Kidney capillary endothelial cell (primary cell): ENCODE results near the gene SEZ6L.

Experiments used
- DNase-seq: peaks from one replicate; pipeline ENCODE4 v3.0.0-alpha.2; 2018; ENCODE audit warnings: low spot score

SEZ6L gene

DNA sequence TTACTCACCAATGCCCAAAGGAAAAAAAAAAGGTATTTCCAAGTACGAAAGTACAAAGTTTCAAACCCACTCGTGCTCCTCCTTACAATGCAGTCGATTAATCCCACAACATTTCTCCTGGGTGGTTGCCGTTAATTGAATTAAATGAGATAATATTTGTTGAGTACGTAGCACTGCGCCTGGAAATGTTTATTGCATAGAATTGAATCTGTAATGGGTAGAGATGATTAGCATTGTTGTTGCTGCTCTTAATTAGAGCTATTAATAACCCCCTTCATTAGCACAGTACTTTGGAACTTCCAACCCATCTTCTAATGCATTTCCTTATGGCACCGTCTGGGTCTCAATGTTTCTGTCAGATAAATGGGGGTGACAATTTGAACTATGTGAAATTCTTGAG is 77.3 kb downstream of the SEZ6L start:
- no peak for DNase-seq

DNA sequence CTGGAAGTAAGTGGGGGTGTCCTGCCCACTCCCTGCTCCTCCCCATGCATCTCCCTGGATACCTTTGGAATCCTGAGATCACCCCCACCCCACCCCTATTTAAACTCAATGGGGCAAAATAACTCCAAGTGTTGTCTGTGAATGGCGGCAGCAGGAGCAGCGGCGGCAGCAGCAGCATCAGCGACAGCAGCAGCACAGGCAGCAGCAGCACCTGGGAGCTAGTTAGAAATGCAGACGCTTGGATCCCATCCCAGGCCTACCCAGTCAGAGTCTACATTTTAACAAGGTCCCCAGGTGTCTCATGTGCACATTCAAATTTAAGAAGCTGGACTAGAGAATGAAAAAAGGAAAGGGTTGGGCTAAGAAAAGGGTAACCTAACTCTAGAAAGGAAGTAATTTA is 82.6 kb downstream of the SEZ6L start:
- no peak for DNase-seq

DNA sequence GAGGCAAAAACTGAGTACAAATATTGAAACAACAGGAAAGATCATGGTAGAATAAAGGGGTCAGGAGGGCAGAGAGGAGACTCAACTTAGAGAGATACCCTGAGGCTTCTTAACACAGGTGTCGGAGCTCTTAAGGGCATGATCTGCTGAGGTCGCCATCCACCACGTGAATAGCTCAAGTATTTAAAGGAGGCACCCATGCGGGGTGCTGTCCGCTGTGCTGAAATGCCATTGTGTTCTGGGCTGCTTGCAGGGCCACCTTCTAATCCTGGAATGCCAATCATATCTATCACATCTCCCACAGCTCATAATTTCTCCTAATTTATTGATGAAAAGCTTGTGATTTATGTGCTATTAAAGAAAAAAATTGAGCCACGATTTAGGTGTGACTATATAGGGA is 90.2 kb downstream of the SEZ6L start:
- DNase-seq = peak; percentile 9

DNA sequence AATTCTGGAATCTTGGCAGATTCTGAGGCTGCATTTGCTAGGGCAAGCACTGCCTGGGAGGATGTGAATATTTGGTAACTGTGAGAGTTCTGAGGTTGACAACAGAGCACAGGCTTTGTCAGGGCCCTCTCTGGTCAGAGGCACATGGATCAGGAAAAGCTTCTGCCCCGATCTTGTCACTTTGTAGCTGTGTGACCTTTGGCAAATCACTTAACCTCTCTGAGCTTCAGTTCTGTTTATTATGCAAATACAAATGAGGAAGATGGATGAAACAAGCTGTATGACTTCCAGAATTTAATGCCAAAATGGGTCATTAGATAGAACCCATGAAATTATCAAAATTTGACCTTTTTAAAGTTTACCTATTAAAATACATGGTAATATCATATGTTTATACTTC is 94.9 kb downstream of the SEZ6L start:
- no peak for DNase-seq

DNA sequence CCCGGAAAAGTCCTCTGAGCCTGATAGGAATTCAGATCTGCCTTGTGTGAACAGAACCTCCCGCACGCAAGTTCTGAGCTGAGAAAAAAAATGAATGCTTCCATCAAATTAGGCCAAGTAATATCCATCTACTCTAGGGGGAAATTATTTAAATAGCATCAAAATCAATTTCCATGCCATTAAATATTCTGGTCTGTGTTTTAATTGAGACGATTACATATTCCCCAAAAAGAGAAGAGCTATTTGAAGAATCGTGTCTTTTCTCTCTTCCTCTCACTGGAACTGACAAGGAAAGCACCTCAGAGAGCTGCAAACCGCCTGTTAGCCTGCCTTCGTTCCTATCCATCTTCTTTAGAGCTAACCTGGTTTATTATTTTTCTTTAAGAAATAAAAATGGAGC is 96.0 kb downstream of the SEZ6L start:
- DNase-seq = no peak

DNA sequence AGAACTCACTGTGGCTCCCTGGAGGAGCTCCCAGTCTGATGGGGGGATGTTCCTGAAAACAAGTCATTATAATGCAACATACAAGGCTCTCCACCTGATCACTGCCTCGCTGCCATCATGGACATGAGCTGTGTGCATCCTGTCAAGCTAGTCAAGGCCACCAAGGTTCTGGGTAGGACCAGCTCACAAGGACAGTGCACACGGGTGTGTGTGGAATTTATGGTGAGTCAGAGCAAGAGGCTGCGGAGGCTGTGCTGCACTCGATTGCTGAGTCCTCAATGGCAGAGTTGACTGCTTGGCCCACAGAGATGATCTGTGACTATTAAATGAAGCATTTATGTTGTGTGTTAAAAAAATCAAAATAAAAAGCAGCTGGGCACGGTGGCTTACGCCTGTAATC is 96.6 kb downstream of the SEZ6L start:
- no peak for DNase-seq

DNA sequence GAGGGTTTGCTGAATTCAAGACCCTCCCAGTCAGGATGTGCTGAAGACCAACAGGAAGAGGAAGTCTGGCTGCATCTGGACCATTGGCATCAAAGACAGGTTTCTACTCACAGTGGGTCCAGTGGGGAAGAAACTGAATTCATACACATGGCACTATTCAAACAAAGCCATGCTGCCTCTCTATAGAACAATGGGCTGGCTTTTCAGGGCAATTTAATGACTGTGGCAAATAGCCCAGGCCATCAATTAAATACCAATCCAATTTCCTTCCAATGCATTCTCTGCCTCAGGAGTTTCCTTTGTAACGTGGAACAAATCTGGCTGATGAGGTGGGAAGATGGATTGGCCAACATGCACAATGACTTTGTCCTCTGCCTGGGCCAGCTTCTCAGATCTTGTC is 98.6 kb downstream of the SEZ6L start:
- DNase-seq = no peak

DNA sequence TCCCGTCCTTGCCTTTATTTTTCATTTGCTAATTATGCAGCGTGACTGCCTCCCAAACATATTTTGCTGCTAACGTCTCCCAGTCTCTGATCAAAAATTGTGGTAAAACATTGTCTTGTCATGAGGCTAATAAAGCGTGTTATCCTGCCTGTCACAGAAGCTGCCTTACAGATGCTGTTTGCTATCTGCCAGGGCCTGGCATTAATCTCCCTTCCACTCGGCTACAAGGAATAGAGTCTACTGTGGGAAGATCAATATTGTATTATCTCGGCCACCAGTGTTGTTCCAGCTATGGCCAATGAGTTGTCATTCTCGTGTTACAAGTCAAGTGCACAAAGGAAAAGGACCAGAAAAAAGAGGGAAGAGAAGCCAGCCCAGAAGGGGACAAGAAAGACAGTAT is 100.3 kb downstream of the SEZ6L start:
- DNase-seq = no peak

DNA sequence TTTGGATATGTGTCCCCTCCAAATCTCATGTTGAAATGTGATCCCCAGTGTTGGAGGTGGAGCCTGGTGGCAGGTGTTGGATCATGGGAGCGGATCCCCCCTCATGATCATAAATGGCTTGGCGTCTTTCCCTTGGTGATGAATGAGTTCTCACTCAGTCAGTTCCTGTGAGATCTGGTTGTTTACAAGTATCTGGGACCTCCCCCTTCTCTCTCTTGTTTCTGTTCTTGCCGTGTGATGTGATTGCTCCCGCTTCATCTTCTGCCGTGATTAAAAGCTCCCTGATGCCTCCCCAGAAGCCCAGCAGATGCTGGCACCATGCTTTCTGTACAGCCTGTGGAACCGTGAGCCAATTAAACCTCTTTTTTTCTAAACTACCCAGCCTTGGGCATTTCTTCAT is 102.2 kb downstream of the SEZ6L start:
- no peak for DNase-seq

DNA sequence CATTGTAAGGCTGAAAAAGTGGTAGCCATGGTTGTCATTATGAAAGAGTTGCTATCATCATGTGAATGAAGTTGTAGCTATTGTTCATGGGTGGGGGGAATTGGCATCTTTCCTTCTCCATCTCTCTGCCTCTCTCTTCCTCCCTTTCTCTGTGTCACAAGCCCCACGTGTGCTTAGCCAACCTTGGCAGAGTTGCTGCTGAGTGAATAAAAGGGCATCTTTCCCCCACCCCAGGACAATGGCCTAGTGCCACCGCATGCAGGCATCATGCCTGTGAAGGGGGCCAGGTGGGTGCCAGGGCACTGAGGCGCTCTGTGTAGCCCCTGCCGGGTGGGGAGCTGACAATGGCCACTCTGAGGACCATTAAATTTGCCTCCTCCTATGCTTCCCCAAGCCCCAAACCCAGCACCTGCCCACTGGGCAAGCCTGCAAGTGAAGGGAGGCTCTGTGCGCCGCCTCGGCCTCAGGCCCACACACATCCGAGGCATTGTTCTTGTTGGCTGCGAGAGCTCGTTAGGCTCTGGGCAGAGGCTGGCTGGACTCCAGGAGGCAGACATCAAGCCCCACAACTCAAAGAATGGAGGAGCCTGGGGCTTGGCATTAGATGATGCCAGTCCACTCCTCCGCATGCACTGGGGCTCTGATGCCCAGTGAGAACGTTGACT is 103.9 kb downstream of the SEZ6L start:
- DNase-seq = no peak

DNA sequence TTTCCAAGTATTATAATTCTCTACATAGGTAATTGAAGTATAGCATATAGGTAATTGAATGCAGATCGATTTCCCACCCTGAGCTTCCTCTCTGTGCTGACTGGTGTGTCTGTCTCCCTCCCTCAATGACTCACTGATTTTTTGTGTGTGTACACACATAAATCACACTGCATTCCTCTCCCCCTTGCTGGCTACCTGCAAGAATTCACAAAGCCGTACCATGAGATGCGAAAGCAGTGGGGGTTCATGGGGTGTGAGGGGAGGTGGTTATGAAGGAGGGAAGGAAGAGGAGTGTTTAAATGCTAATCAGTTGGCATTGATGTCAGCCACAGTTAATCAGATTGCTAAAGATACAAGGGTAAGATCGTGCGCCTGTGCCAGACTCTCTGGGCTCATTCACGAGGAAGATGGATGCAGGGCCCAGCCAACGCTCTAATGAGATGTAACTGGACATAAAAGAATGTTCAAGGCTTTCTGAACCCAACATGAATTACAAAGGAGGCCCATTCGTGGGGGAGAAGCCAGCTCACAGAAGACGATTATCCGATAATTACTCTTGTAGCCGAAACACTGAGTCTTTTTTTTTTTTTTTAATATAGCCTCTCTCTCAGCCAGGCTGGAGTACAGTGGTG is 107.4 kb downstream of the SEZ6L start:
- no peak for DNase-seq

DNA sequence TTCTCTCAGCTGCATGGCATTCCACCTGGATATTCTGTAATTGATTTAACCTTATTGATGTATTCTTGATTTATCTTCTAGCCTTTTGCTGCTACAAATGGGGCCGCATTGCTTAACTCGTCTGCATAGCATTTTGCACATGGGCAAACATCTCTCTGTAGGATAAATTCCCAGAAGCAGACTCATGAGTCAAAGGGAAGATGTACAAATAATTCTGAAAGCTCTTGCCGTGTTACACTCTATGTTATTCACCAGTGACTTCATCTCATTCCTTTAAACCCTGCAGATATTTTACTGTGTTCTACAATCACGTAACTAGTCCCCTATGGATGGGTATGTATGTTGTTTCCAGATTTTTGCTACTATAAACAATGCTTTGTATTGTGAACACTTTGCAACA is 112.7 kb downstream of the SEZ6L start:
- DNase-seq = no peak

DNA sequence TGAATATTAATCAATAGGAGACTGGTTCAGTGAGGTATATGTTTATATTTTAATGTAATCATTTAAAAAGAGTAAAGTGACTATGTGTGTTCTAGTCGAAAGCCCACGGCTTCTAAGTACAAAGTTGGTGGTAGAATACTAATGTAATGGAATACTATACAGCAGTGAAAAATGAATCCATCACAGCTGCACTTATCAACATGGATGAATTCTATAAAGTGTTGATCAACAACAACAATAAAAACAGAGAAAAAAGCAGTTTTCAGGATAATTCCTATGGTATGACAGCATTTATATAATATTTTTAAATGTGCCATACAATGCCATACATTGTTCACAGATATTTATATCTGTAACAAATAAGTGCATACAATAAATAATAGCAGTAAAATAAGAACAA is 114.1 kb downstream of the SEZ6L start:
- DNase-seq = no peak

DNA sequence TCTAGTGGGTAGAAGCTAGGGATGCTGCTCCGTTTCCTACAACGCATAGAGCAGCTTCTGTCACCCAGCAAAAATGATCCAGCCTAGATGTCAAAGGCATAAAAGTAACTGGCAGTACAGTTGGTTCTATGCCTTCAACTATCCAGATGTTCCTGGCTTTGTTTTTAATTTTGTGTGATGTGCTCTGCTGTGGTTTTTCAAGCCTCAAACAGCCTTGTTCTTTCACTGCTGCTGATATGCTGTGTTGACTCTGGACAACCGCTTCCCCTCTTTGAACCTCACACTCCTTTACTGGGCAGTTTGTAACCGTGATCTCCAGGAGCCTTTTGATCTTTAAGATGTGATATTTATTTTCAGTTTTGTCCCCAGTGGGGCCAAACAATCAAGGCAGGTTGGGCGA is 116.4 kb downstream of the SEZ6L start:
- DNase-seq = no peak

DNA sequence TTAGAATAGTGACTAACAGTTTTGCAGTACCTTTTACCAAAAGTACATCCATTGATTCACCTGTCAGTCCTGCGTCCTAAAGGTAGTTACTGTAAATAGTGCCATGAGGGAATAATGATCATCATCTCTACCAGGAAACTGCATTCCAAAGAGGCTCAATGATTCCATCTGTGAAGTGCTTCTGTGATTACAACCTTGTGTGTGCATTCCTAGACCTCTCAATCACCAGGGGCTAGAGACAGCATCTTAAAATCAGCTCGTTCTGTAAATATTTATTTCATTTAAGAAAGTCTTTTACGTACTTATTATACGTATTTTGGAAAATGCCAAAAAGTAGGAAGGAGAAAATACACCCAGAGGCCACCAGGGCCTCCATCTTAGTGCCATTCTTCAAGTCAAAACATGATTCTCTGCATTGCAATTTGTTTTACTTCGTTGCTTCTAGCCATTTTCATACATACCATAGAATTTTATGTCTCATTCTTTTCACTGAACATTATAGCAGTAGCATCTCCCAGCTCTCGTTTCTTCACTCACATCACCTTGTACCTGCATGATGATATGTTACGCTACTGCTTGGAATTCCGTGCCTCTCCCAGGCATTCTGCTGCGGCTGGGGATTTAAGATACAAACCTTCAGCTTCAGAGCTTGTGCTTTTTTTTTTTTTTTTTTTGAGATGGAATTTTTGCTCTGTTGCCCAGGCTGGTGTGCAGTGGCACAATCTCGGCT is 117.0 kb downstream of the SEZ6L start:
- no peak for DNase-seq

DNA sequence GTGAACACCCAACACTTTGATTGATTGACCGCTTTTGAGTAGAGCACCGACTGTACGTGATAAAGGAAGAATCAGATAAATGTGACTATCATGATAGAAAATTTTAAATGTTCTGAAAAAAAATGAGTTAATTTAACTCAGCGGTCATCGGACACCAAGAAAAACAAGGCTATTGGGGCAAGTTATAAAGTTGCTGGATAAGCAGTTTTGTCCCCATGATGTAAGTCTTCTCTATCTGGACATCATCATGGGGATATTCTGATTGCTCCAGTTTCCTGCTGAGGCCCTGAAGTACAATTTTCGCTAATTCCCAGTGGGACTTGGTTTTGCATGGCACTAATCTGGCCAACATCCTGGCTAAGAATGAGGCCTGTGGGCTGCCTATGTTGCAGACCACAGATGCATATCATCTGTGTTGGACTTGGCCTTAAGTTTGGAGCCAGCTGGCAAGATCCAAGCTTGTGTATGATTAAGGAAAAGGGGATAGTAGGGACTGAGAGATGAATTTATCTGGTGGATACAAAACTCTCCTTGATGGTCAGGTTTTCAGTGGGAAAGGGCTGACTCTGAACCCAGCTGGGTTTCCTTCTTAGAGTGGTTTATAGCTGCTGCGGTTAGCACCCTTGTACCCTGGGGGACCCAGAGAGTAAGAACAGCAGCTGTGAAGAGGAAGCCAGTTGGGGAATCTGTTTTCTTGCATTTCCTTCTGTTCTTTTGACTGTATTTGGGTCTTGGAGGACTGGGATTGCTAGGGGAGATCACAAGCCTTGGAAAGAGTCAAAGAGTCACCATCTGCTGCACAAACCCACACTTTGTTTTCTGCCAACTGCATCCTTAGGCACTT is 118.3 kb downstream of the SEZ6L start:
- no peak for DNase-seq

DNA sequence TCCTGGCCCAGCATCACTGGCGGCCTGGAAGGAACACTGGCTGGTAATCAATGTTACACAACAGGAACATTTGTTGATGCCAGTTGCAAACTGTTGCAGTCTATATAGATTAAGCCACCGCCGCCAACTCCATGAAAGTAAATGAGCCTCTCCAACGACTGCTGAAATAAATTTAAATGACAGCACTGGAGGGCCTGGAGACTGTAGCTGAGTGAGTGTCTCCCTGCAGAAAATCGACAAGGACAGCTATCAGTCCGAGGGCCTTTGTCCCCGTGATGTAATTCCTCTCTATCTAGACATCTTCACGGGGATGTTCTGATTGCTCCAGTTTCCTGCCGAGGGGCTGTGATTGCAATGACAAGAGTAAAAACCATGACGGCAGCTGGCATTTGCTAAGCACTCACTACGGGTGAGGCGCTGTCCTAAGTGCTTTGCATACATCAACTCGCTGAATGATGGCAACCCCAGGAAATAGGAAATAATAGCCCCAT is 120.4 kb downstream of the SEZ6L start:
- DNase-seq = no peak

DNA sequence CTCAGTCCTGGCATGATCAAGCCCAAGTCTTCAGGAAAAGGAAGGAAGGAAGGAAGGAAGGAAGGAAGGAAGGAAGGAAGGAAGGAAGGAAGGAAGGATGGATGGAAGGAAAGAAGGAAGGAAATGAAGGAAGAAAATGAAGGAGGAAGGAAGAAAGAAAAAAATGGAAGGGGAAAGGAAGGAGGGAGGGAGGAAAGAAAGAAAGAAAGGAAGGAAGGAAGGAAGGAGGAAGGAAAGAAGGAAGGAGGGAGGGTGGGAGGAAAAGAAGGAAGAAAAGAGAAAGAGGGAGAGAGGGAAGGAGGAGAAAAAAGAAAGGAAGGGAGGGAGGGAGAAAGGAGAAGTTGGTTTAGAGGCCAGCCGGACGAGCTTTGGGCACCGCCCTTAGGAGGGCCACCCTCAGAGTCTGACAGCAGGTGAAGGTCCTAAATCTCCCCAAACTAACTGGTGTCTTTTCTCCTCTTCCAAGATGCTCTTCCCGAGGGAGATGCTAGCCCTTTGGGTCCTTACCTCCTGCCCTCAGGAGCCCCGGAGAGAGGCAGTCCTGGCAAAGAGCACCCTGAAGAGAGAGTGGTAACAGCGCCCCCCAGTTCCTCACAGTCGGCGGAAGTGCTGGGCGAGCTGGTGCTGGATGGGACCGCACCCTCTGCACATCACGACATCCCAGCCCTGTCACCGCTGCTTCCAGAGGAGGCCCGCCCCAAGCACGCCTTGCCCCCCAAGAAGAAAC is 122.8 kb downstream of the SEZ6L start:
- DNase-seq = no peak

DNA sequence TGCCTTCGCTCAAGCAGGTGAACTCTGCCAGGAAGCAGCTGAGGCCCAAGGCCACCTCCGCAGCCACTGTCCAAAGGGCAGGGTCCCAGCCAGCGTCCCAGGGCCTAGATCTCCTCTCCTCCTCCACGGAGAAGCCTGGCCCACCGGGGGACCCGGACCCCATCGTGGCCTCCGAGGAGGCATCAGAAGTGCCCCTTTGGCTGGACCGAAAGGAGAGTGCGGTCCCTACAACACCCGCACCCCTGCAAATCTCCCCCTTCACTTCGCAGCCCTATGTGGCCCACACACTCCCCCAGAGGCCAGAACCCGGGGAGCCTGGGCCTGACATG is 123.4 kb downstream of the SEZ6L start:
- DNase-seq = no peak

DNA sequence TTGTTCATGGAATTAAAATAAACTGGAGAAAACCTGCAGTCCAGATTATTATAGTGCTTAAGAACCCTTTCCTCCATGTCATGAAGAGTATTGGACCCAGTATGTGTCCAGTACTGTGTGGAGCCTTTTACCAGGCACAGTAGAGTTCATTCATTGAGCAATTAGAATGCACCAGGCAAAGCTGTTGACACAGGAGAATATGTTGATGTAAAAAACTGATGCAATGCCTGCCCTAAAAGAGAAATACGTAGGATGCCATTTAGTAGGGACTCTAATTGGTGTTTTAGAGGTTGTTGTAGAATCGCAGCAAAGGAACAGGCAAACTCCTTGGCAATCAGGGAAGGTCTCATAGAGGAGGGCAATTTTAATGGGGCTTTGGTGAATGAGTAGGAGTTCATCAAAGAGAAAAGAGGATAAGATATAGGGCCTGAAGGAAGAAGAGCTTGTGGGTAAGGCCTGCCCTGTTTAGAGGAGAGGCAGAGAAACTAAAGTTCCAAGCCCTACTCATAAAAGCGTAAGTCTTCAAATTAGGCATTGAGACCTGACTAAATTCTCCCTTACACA is 126.4 kb downstream of the SEZ6L start:
- DNase-seq = no peak

DNA sequence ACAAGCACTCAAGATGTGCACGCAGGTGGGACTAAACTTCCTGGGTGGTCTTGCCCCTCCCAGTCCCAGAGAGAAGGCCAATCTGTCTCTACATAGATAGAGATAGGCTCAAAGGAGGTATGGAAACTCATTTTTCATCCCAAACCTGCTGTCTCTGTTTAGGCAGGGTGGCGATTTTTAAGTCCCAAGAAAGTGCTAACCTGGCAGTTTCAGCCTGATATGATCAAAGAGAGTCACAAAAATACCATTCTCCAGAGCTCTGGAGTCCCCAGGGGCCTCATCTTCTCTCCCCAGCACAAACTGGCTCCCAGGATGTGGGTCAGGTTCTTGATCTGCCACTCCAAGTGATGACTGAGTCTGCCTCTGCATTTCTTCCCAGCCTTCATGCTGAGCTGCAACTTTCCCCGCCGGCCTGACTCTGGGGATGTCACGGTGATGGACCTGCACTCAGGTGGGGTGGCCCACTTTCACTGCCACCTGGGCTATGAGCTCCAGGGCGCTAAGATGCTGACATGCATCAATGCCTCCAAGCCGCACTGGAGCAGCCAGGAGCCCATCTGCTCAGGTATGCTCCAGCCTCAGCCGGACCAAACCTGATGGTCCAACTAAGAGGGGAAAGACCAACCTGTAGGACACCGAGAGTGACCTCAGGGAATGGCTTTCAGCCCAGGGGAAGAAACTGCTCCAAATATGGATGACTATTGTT is 129.5 kb downstream of the SEZ6L start:
- DNase-seq = no peak
